GM18867 (cell line): ENCODE measurements around the gene NHERF2.

Source experiments
- ATAC-seq: cut with Tn5 transposase; IDR thresholded peaks from one replicate; pipeline ENCODE4 v1.9.1; 2021; ENCODE audit warnings: mild to moderate bottlenecking, moderate library complexity; ENCODE audit not compliant: unreplicated experiment

NHERF2 gene

GRCh38 chr16:2056681-2057407, 30.1 kb downstream of the NHERF2 start:
- no peak for ATAC-seq

DNA sequence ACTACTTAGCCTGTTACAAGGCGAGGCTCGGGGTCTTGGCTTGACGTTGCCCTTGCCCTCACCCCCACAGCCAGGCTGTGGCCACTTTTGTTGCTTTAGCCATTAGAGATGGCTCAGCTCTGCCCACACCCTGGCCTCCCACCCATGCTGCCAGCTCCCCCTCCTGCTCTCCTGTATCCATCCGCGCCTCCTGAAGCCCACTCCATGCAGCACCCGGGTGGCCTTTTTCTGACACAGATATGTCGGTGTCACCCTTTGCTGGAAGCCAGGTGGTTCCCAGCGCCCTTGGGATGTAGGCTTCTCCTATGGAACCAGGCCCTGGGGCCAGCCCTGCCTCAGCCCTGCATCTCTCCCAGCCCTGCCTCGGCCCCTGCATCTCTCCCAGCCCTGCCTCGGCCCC, 30.7 kb downstream of the NHERF2 start:
- no peak for ATAC-seq

DNA sequence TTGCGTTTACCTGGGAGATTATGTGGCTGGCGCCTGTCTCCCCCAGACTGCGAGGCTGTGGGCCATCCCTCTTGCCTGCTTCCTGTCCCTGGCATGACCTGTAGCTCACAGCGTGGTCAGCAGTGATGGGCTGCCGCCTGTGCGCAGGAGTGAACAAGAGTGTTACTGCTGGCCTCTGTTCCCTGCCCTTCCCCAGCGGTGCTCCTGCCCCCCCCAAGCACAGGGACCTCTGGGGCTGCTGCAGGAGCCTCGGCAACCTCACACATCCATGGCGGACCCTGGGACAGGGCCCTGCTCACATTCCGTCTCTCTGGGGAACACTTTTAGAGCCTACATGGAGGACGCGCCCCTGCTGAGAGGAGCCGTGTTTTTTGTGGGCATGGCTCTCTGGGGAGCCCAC, 31.7 kb downstream of the NHERF2 start:
- ATAC-seq: no peak

DNA sequence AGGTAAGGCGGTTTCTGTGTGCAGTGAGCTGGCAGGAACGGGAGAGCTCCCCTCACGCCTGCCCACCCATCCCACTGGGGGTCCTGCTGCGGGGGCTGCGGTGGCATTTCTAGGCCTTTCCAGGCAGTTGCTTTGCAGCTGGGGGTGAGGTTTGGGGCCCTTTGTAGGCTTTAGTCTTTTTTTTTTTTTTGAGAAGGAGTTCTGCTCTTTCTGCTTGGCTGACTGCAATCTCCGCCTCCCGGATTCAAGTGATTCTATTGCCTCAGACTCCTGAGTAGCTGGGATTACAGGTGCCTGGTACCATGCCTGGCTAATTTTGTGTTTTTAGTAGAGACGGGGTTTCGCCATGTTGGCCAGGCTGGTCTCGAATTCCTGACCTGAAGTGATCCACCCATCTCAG, 32.2 kb downstream of the NHERF2 start:
- ATAC-seq: no peak

DNA sequence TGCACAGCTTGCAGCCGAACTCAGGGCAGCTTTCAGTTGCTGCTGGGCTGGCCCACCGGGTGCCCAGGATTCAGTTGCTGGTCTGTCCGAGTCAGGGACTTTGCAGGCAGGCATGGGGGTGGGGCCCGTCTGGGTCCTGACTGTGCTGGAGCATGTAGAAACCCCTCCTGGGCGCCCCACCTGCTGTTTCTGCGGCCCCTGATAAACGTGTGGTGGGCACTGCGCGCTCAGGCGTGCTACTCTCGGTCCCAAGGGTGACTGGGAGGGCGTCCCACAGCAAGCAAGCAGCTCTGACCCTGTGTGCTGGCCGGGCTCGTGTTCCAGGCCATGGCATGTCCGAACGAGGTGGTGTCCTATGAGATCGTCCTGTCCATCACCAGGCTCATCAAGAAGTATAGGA, 33.6 kb downstream of the NHERF2 start:
- ATAC-seq: no peak

GRCh38 chr16:2061023-2061422, 34.3 kb downstream of the NHERF2 start:
- ATAC-seq: no peak

- no peak for ATAC-seq
Measured at GRCh38 chr16:2061526-2061925, 34.8 kb downstream of the NHERF2 start.

- ATAC-seq: no peak
Measured at GRCh38 chr16:2062801-2063200, 36.1 kb downstream of the NHERF2 start.

GRCh38 chr16:2063861-2064260, 37.2 kb downstream of the NHERF2 start:
- no peak for ATAC-seq

- ATAC-seq: no peak
Measured at GRCh38 chr16:2064368-2064945, 37.8 kb downstream of the NHERF2 start.

DNA sequence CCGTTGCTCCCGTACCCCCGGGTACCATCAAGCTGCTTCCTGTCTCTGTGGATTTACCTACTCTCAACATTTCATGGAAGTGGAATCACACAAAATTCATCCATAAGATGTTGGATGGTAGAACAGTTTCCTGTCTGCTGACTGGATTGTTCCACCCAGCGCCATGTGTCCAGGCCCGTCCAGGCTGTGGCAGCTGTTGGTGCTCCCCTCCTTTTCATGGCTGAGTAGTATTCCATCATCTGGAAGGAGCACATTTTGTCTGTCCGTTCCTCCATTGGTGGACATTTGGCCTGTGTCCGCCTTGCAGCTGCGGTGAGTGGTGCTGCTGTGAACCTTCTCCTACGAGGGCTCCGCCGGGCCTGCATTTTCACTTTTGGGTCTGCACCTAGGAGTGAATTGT, 39.4 kb downstream of the NHERF2 start:
- ATAC-seq: no peak

- no peak for ATAC-seq
Measured at GRCh38 chr16:2070576-2071453, 44.1 kb downstream of the NHERF2 start.

GRCh38 chr16:2071454-2072202, 44.9 kb downstream of the NHERF2 start:
- ATAC-seq: no peak

- no peak for ATAC-seq
Measured at GRCh38 chr16:2072926-2073325, 46.2 kb downstream of the NHERF2 start.

DNA sequence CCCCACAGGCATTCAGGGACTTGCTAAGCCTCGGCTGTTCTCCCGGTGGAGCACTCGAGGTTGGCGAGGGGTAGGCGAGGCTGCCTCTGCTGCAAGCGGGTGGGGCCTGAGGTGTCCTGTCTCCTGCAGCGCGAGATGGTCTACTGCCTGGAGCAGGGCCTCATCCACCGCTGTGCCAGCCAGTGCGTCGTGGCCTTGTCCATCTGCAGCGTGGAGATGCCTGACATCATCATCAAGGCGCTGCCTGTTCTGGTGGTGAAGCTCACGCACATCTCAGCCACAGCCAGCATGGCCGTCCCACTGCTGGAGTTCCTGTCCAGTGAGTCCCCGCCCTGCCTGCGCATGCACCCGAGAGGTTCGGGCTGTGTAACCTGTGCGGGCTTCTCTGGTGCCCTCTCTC, 47.4 kb downstream of the NHERF2 start:
- ATAC-seq: no peak

DNA sequence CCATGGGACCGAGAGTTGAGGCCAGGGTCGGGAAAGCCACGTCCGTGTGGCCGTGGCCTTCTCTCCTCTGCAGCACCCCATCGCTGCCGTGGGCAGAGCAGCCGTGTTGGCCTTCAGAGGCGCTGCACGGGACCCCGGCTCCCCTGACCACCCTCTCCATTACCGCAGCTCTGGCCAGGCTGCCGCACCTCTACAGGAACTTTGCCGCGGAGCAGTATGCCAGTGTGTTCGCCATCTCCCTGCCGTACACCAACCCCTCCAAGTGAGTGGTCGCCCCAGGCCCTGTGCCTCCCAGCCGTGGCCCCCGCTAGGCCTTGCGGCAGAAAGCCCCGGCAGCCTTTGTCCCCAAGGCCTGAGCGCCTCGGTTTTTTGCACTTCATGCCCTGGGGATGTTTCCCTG, 48.9 kb downstream of the NHERF2 start:
- ATAC-seq: no peak

- no peak for ATAC-seq
Measured at GRCh38 chr16:2076072-2076865, 49.6 kb downstream of the NHERF2 start.

GRCh38 chr16:2077016-2077415, 50.3 kb downstream of the NHERF2 start:
- ATAC-seq: no peak

GRCh38 chr16:2077696-2078095, 51.0 kb downstream of the NHERF2 start:
- ATAC-seq: no peak

DNA sequence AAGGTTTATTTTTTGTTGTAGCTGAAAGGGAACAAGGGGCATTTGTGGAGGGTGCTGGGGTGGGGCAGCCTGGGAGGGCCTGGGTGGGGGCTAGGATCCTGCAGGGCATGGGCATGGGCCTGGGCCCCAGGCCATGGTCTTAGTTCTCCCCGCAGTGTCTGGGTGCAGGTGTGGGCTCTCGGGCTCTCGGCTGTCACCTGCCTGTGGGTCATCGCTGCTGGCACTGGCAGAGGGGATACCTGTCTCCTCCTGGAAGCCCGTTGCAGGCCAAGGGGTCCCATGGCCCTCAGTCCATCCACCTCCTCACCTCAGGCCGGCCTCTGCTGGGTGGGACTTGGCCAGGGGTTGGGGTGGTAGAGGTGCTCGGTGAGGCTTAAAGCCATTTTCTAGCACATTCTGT, 51.4 kb downstream of the NHERF2 start:
- ATAC-seq: no peak
